ENCODE measurements around the gene FAM184B. TPM values are rescaled to one million over a fixed set of nuclear protein-coding genes. Genes with fewer than 3 reads are reported as not detected.

Gene FAM184B
- 0.01 to 0.06 TPM (median 0.05 TPM) in 5 replicates for total RNA-seq (2022; extraction: Qiagen RNA extraction)

DNA sequence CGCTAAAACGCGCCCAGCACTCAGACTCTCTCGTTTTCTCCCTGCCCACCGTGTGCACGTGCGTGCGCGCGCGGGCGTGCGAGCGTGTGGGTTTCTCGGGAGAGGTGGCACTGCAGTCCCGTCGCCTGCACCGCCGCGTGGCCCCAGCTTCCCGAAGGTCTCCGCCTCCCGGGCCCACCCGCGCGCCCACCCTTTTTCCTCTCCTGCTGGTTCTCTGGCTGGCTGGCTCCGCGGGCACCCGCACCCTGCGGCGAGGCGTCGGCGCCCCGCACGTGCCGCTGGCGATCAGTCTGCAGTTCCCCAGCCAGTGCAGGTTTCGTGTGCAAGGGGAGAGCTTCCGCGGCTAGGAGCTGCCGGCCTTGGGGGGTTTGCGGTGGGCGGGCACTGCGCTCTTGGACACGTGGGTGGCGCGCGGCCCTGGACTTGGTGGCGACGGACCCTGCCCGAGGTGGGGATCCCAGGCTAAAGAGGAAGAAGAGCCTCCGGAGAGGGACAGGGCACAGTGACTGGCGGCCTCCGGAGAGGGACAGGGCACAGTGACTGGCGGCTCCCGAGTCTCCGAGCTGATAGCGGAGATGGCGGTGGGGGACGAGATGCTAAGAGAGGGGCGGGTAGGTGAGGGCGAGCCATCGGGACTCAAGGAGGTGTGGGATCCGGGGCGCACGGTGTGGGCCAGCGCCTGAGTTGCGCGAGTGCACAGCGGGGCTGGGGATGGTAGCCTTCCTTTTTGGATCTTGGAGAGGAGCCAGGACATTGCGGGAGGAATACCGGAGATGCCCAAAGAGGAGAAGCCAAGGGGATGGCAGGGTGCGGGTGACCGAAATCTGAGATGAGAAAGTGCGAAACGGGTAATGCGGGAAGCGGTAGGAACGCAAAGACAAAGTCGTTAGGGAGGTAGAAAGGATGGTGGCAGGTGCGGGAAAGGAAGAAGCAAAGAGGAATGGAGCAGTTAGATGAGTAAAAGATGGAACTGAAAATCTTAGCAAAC is at the start of gene FAM184B:
Gene FAM184B, minus strand, starts transcription at position 322 of the 988 bp plus-strand sequence. CDS start 322 bp downstream, outside the sequence.

DNA sequence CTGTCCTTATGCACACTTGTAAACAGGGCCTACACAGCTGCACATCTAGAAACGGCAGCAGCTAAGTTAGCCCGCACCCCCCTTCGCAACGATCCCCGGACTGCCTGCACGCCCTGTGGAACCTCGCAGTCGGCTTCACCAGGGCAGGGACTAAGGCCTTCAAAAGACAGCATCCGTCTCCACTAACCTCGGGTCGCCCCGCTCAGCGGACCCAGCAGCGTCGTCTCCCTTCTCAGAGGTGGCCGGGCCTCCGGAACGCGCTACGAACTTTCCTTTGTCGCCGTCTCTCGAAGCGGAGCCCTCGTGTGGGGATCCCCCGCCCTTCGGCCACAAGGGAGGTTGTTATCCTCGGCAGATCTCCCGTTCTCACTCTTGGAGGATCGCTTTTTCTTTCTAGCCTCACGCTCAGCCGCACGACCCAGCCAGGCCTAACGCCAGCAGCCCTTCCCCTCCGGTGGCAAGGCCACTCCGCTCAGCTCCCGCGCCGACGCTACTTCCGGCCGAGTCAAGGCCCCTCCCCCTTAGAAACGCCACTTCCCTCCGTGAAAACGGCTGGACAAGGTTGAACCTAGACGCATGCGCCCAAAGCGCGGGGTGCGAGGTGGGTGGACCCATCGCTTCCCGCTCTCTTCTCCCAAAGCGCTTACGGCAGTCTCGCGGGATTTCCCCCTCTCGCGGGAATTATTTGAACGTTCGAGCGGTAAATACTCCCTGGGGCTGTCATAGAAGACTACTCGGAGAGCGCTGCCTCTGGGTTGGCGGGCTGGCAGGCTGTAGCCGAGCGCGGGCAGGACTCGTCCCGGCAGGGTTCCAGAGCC is 29.0 kb upstream of the FAM184B start, which contains the start of the genes DCAF16 and NCAPG:
Gene DCAF16, minus strand, starts transcription at position 498 of the 818 bp plus-strand sequence. CDS start 6,616 bp downstream, outside the sequence.
Gene NCAPG, plus strand, starts transcription at position 720 of the 818 bp plus-strand sequence. CDS start 99 bp downstream, outside the sequence.

DNA sequence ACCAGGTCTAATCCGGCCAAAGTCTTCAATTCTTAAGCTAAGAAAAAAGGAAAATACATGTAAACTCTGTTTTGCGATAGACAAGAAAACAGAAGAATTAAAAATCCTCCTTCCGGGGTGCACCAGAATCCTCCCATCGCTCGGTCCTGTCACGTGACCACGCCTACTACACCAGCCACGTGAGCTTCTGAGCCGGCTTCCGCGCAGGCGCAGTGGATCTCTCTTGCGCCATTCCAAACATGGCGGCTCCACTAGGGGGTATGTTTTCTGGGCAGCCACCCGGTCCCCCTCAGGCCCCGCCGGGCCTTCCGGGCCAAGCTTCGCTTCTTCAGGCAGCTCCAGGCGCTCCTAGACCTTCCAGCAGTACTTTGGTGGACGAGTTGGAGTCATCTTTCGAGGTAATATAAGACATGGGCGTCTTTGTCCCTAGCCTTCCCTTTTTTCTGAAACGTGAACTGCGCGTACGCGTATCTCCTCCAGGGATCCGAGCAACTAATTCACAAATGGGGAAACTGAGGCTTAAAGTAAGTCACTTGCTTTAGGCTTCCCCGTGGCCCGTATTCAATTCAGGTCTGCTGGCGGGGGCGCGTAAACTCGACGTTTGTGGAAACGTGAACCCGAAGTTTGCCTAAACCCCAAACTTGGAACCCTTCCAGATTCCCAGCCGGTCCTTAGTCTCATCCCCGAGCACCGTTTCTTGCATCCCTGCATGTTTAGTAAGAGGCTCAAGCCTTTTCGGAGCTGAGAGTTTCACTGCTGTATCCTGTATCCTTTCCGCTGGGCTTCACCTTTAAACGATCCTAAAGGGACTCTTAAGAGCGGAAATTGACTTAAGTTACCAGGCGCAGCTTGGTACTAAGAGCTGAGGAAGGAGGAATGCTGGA is 166.8 kb downstream of the FAM184B start, which contains the start of gene MED28:
Gene MED28, plus strand, starts transcription at position 226 of the 884 bp plus-strand sequence. Its CDS starts 14 bp downstream, at position 240.

Other genes with a start within 250 kb of the FAM184B start
- 31.6 to 43.6 TPM (median 33.4 TPM) in 5 replicates for gene LAP3, start 204.4 kb downstream of the FAM184B start, total RNA-seq (2022; extraction: Qiagen RNA extraction)
- gene MED28, start 167.0 kb downstream of the FAM184B start, total RNA-seq (2022; extraction: Qiagen RNA extraction) = 27.0 to 42.2 TPM (median 32.3 TPM) in 5 replicates
- gene DCAF16, start 29.1 kb upstream of the FAM184B start, total RNA-seq (2022; extraction: Qiagen RNA extraction) = 4.9 to 6.7 TPM (median 6.6 TPM) in 5 replicates
- gene NCAPG, start 29.4 kb upstream of the FAM184B start, total RNA-seq (2022; extraction: Qiagen RNA extraction) = 25.6 to 28.3 TPM (median 27.2 TPM) in 5 replicates
- gene LCORL, start 240.1 kb upstream of the FAM184B start, total RNA-seq (2022; extraction: Qiagen RNA extraction) = 3.8 to 5.4 TPM (median 4.6 TPM) in 5 replicates